Spleen (tissue), 7 donors: ENCODE data around the gene COLGALT1.

Experiments
- CTCF ChIP-seq, 11 experiments: fragments of 200-600 bp in 7 of 11; fragments of 450-650 bp in 4 of 11; sonication (generic) in 4 of 11; IDR thresholded peaks in 8 of 11; conservative IDR thresholded peaks in 3 of 11; 1 replicate in 7 of 11; 2 replicates in 4 of 11; pipeline versions ENCODE4 v1.4.0 to v1.8.0; 2016 to 2021; ENCODE audit warnings: antibody characterized with exemption in 11 of 11, inconsistent platforms in 4 of 11, mild to moderate bottlenecking in 1 of 11
- POLR2A ChIP-seq, 3 donors: fragments of 450-650 bp; IDR thresholded peaks; one replicate each; pipeline ENCODE4 v1.5.1; 2017; ENCODE audit warnings: antibody characterized with exemption in 3 of 3, mild to moderate bottlenecking in 1 of 3
- donor health status: DM: no; HTN: no; CAD: no; lungs with moderate emphysema.
- donor health status: DM: no; HTN: no; CAD: no.
- donor health status: DM: no; HTN: no; CAD: no.

- TF ChIP-seq CTCF (IDR thresholded peaks at IDR 0.05 in 8 of 11, conservative IDR thresholded peaks at IDR 0.05 in 3 of 11) (no peak), POLR2A (IDR thresholded peaks at IDR 0.05) (no peak)
Measured at GRCh38 chr19:17562097-17562496, 6.6 kb downstream of the COLGALT1 start.
